HG02981 (cell line): ENCODE results near the gene TAF1C.

Experiments used
- ATAC-seq: cut with Tn5 transposase; IDR thresholded peaks from one replicate; pipeline ENCODE4 v1.9.1; 2021; ENCODE audit warnings: mild to moderate bottlenecking, moderate library complexity; ENCODE audit not compliant: unreplicated experiment

Gene TAF1C

GRCh38 chr16:84132527-84133285, 54.2 kb downstream of the TAF1C start:
- no peak for ATAC-seq

GRCh38 chr16:84131117-84131516, 55.7 kb downstream of the TAF1C start:
- no peak for ATAC-seq
